OCI-LY3 (cell line): Measurements from ENCODE around the gene LRCH1.

Experiments used
- EZH2phosphoT487 ChIP-seq: fragments of 200-600 bp; shearing (Covaris generic); IDR thresholded peaks from 2 replicates; pipeline ENCODE4 v1.6.1; 2018; ENCODE audit warnings: antibody characterized with exemption, mixed run types, low read depth
- TF ChIP-seq, protein P1 (sequence below): fragments of 200-600, 300-600 bp; sonication (generic); IDR thresholded peaks from 2 replicates; pipeline ENCODE4 v1.5.1; 2014; ENCODE audit warnings: antibody characterized with exemption, low read length, low read depth

DNA sequence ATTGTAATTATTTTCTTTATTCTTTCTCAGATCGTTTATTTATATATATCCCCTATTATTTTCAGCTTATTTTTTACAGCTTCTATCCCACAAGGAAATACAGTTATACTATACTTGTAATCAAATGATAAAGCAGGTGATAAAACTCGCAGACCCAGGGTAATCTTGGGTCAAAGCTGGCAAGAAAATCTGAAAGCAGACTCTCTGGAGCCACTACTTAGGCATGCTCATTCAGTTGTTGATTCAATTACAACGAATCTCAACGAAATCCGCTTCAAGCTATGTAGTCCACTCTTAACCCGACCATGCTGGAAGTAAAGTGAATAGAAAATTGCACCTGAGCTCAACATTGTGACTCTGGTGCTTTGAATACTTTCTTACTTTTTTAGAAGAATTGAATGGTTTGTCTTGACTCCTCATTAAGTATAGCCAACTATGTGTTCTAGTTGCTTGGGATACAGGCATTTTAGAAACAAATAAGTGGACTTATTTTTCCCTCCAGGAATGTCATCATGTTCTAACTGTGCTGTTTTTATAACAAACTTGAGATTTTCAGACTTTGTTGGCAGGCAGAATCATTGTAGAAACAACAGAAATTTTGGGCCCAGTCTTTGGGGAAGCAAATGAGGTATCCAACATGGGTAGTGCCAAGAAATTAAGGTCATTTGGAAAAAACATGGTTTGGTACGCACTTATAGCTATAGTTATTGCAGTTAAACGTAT is 222.6 kb downstream of the LRCH1 start:
- TF ChIP-seq, protein P1, sequence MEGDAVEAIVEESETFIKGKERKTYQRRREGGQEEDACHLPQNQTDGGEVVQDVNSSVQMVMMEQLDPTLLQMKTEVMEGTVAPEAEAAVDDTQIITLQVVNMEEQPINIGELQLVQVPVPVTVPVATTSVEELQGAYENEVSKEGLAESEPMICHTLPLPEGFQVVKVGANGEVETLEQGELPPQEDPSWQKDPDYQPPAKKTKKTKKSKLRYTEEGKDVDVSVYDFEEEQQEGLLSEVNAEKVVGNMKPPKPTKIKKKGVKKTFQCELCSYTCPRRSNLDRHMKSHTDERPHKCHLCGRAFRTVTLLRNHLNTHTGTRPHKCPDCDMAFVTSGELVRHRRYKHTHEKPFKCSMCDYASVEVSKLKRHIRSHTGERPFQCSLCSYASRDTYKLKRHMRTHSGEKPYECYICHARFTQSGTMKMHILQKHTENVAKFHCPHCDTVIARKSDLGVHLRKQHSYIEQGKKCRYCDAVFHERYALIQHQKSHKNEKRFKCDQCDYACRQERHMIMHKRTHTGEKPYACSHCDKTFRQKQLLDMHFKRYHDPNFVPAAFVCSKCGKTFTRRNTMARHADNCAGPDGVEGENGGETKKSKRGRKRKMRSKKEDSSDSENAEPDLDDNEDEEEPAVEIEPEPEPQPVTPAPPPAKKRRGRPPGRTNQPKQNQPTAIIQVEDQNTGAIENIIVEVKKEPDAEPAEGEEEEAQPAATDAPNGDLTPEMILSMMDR = no peak
- no peak for TF ChIP-seq EZH2phosphoT487
